LNCaP clone FGC (cell line): ENCODE measurements around the gene ITPR2.

Experiments used
- DNase-seq: peaks from one replicate; pipeline ENCODE4 v3.0.0-alpha.2; 2011; ENCODE audit warnings: low read depth
- H3K4me3 ChIP-seq: 2 replicates; pipeline ENCODE4 v1.5.1; 2011; ENCODE audit warnings: mild to moderate bottlenecking, low read depth, low read length, control low read depth
- CTCF ChIP-seq: IDR thresholded peaks from 2 replicates; pipeline ENCODE4 v1.5.1; 2012; ENCODE audit warnings: mild to moderate bottlenecking; ENCODE audit not compliant: control insufficient read depth, insufficient read depth; ENCODE audit errors: extremely low read depth

The ITPR2 gene

DNA sequence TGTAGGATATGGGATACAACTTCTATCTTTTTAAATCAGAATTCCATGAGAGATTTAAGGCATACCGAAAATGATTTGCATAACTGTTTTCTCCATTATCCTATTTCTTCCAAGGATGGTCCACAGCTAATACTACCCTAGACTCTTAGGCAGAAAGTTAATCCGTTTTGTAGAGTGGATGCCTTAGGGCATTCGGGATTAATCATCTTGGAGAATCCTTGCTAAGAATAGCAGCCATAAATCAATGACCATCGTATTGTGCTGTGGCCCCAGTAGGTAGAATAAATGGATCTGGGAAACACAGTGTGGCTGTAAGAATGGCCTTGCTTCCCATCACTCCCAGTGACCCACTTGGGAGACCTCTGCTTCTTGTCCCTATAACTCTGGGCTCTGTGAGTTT lies 538.0 kb downstream of the ITPR2 start:
- no peak for DNase-seq
- H3K4me3 ChIP-seq = no peak overlapping the region
- TF ChIP-seq CTCF = no peak

- no peak overlapping the region for H3K4me3 ChIP-seq
- DNase-seq = no peak
- no peak for TF ChIP-seq CTCF
Measured at GRCh38 chr12:26293612-26294011, 539.4 kb downstream of the ITPR2 start.

DNA sequence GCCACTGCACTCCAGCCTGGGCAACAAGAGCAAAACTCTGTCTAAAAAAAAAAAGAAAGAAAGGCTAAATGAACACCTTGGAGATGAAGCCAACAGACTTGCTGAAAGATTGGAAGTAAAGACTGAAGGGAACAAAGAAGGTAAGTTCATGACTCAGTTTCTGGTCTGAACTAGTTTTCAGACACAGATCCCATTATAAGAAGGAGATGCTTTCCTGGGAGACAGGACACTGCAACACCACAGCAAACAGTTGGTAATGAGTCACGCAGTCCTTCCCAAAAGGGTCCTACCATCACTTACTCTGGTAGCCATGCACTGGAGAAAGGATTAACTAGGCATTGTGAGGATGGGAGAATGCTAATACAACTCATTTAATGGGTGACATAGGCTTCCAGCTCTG lies 540.4 kb downstream of the ITPR2 start:
- H3K4me3 ChIP-seq = no peak overlapping the region
- DNase-seq = no peak
- no peak for TF ChIP-seq CTCF

GRCh38 chr12:26290565-26290964 lies 542.4 kb downstream of the ITPR2 start:
- no peak overlapping the region for H3K4me3 ChIP-seq
- no peak for TF ChIP-seq CTCF
- DNase-seq = no peak

- TF ChIP-seq CTCF = no peak
- H3K4me3 ChIP-seq = no peak overlapping the region
- no peak for DNase-seq
Measured at GRCh38 chr12:26287671-26288381, 545.2 kb downstream of the ITPR2 start.
